Thoracic aorta (tissue), 2 donors: ENCODE results near the gene SRCIN1. TPM values are rescaled to one million over a fixed set of nuclear protein-coding genes. Genes with fewer than 3 reads are reported as not detected.

Experiments used
- ATAC-seq: fragments of 150-250 bp; one replicate; pipeline ENCODE4 v1.8.0; 2017; ENCODE audit warnings: low read depth; ENCODE audit not compliant: insufficient number of reproducible peaks, low FRiP score
- DNase-seq: peaks from one replicate; pipeline ENCODE4 v3.0.0-alpha.2; 2020; ENCODE audit warnings: low spot score
- H3K27ac ChIP-seq, 2 donors: fragments of 200-600 bp; sonication (generic); 1 replicate in 1 of 2; 2 replicates in 1 of 2; pipeline ENCODE4 v1.5.1; 2016; ENCODE audit warnings: mild to moderate bottlenecking in 2 of 2, moderate library complexity in 2 of 2
- H3K27me3 ChIP-seq: fragments of 200-600 bp; sonication (generic); replicated peaks from 2 replicates; pipeline ENCODE4 v1.6.0; 2016; ENCODE audit warnings: mild to moderate bottlenecking; ENCODE audit not compliant: insufficient read depth
- H3K36me3 ChIP-seq: fragments of 200-600 bp; sonication (generic); one replicate; pipeline ENCODE4 v1.5.1; 2016
- H3K4me1 ChIP-seq, 2 donors: fragments of 200-600 bp; sonication (generic); 1 replicate in 1 of 2; 2 replicates in 1 of 2; pipeline versions ENCODE4 v1.5.1 to v1.6.0; 2016; ENCODE audit warnings: low read depth in 2 of 2, mild to moderate bottlenecking in 1 of 2; ENCODE audit not compliant: control insufficient read depth in 1 of 2
- H3K4me3 ChIP-seq: fragments of 200-600 bp; sonication (generic); 2 replicates; pipeline ENCODE4 v1.5.1; 2016; ENCODE audit warnings: mild to moderate bottlenecking
- H3K9me3 ChIP-seq: fragments of 200-600 bp; sonication (generic); 2 replicates; pipeline ENCODE4 v1.5.1; 2016
- CTCF ChIP-seq: fragments of 200-600 bp; sonication (generic); IDR thresholded peaks from one replicate; pipeline ENCODE4 v1.5.1; 2019; ENCODE audit warnings: antibody characterized with exemption
- total RNA-seq, 2 donors: library from RNA; depleted of rRNA; stranded (reverse); fragments of >200 nt; gene quantifications; one replicate each; pipeline versions ENCODE4 v1.1.0 to v1.2.3, GENCODE V29; 2016

Gene SRCIN1
- total RNA-seq, 2 donors from 2014 or later = not detected

GRCh38 chr17:38559051-38559879 is 46.5 kb downstream of the SRCIN1 start:
- DNase-seq (no peak), ATAC-seq (no peak)
- TF ChIP-seq CTCF = no peak
- Histone ChIP-seq H3K27me3 (peaks cover 22% of the 10 kb centered on the region), H3K9me3 (no peaks in the 10 kb centered on the region), H3K36me3 (no peaks in the 10 kb centered on the region), H3K27ac (no peak overlapping the region), H3K4me3 (peak overlapping the region; percentile 67), H3K4me1 (peaks cover 17 to 36% of the 10 kb centered on the region in 2 donors)

- Histone ChIP-seq H3K4me3 (peak overlapping the region; percentile 67), H3K9me3 (no peaks in the 10 kb centered on the region), H3K27ac (no peak overlapping the region), H3K36me3 (no peaks in the 10 kb centered on the region), H3K27me3 (peaks cover 22% of the 10 kb centered on the region), H3K4me1 (peaks cover 17 to 36% of the 10 kb centered on the region in 2 donors)
- ATAC-seq (no peak), DNase-seq (no peak)
- no peak for TF ChIP-seq CTCF
Measured at GRCh38 chr17:38558728-38559050, 47.1 kb downstream of the SRCIN1 start.

- peak; percentile 87 for TF ChIP-seq CTCF
- no peak overlapping the region for H3K27ac ChIP-seq
Measured at GRCh38 chr17:38557836-38558727, 47.7 kb downstream of the SRCIN1 start.

GRCh38 chr17:38557396-38557795 is 48.4 kb downstream of the SRCIN1 start:
- H3K4me3 ChIP-seq = peak overlapping the region; percentile 67
- H3K27me3 ChIP-seq = peaks cover 17% of the 10 kb centered on the region

More at GRCh38 chr17:38557836-38558727, 47.7 kb downstream of the SRCIN1 start:
- Histone ChIP-seq H3K27me3 (peaks cover 22% of the 10 kb centered on the region), H3K9me3 (no peaks in the 10 kb centered on the region), H3K4me3 (peak overlapping the region; percentile 67), H3K36me3 (no peaks in the 10 kb centered on the region), H3K4me1 (peaks cover 17 to 31% of the 10 kb centered on the region in 2 donors)
- ATAC-seq (peak; percentile 55), DNase-seq (peak; percentile 59)

More at GRCh38 chr17:38557396-38557795, 48.4 kb downstream of the SRCIN1 start:
- Histone ChIP-seq H3K36me3 (no peaks in the 10 kb centered on the region), H3K27ac (no peak overlapping the region), H3K9me3 (no peaks in the 10 kb centered on the region), H3K4me1 (peaks cover 17 to 31% of the 10 kb centered on the region in 2 donors)
- ATAC-seq = no peak
- TF ChIP-seq CTCF = no peak
- no peak for DNase-seq
